Tibial artery (tissue), 4 donors: ENCODE measurements around the gene RAPGEF6.

Experiments
- DNase-seq, 2 donors: peaks; one replicate each; pipeline ENCODE4 v3.0.0-alpha.2; 2019
- H3K27ac ChIP-seq, 2 donors: fragments of 200-600 bp; sonication (generic) in 1 of 2; 1 replicate in 1 of 2; 2 replicates in 1 of 2; pipeline ENCODE4 v1.5.1; 2018 to 2019; ENCODE audit warnings: mild to moderate bottlenecking in 1 of 2
- H3K27me3 ChIP-seq, 2 donors: fragments of 200-600 bp; sonication (generic) in 1 of 2; one replicate each; pipeline versions ENCODE4 v1.5.1 to v1.6.0; 2016 to 2019
- H3K36me3 ChIP-seq, 3 donors: fragments of 200-600 bp; sonication (generic) in 2 of 3; one replicate each; pipeline ENCODE4 v1.5.1; 2016 to 2019; ENCODE audit warnings: mild to moderate bottlenecking in 2 of 3
- H3K4me1 ChIP-seq, 4 donors: fragments of 200-600 bp; sonication (generic) in 2 of 4; 1 replicate in 3 of 4; 2 replicates in 1 of 4; pipeline ENCODE4 v1.5.1; 2016 to 2019
- H3K4me3 ChIP-seq, 2 donors: fragments of 200-600 bp; sonication (generic) in 1 of 2; 1 replicate in 1 of 2; 2 replicates in 1 of 2; pipeline ENCODE4 v1.5.1; 2018 to 2019; ENCODE audit warnings: mild to moderate bottlenecking in 2 of 2
- H3K9me3 ChIP-seq, 3 donors: fragments of 200-600 bp; sonication (generic) in 1 of 3; one replicate each; pipeline ENCODE4 v1.5.1; 2016 to 2019
- intact Hi-C: fragments of 100-400 bp; cut with DNase I; formaldehyde crosslinking; loops from one replicate; pipeline ENCODE4 v1.15.0; 2023; ENCODE audit warnings: low total_unique reads
- TF ChIP-seq, protein P1 (sequence below), 2 experiments: fragments of 200-600 bp in 1 of 2; fragments of 450-650 bp in 1 of 2; IDR thresholded peaks; one replicate each; pipeline ENCODE4 v1.5.1; 2017 to 2019; ENCODE audit warnings: antibody characterized with exemption in 2 of 2, mild to moderate bottlenecking in 1 of 2, moderate library complexity in 1 of 2

RAPGEF6 gene

DNA sequence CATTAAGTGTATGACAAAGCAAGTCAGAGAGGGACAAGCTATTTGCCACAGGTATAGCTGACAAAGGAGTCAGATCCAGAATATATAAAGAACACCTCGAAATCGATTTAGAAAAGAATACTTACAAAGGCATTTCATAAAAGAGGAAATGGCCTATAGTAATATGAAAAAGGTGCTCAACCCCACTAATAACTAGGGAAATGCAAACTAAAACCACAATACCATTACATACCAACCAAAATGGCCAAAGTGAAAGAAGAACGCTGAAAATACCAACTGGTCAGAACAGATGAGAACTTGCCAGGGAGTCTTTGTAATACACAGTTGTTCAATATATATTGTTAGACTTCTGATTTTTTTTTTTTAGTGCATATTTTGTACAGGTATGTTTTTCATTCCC is 218.3 kb downstream of the RAPGEF6 start:
- intact Hi-C loops = loop anchor here (10.0 kb wide), 2 partner anchors 252 to 1522 kb away; partner anchors contain the start of gene HINT1
- Histone ChIP-seq H3K36me3 (peaks cover 0 to 6% (median 5%) of the 10 kb centered on the region in 3 donors), H3K27ac (no peak overlapping the region), H3K4me1 (no peaks in the 10 kb centered on the region), H3K27me3 (no peaks in the 10 kb centered on the region), H3K9me3 (no peaks in the 10 kb centered on the region), H3K4me3 (no peak overlapping the region)
- TF ChIP-seq, protein P1, sequence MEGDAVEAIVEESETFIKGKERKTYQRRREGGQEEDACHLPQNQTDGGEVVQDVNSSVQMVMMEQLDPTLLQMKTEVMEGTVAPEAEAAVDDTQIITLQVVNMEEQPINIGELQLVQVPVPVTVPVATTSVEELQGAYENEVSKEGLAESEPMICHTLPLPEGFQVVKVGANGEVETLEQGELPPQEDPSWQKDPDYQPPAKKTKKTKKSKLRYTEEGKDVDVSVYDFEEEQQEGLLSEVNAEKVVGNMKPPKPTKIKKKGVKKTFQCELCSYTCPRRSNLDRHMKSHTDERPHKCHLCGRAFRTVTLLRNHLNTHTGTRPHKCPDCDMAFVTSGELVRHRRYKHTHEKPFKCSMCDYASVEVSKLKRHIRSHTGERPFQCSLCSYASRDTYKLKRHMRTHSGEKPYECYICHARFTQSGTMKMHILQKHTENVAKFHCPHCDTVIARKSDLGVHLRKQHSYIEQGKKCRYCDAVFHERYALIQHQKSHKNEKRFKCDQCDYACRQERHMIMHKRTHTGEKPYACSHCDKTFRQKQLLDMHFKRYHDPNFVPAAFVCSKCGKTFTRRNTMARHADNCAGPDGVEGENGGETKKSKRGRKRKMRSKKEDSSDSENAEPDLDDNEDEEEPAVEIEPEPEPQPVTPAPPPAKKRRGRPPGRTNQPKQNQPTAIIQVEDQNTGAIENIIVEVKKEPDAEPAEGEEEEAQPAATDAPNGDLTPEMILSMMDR (IDR thresholded peaks at IDR 0.05) = no peak
- no peak for DNase-seq

DNA sequence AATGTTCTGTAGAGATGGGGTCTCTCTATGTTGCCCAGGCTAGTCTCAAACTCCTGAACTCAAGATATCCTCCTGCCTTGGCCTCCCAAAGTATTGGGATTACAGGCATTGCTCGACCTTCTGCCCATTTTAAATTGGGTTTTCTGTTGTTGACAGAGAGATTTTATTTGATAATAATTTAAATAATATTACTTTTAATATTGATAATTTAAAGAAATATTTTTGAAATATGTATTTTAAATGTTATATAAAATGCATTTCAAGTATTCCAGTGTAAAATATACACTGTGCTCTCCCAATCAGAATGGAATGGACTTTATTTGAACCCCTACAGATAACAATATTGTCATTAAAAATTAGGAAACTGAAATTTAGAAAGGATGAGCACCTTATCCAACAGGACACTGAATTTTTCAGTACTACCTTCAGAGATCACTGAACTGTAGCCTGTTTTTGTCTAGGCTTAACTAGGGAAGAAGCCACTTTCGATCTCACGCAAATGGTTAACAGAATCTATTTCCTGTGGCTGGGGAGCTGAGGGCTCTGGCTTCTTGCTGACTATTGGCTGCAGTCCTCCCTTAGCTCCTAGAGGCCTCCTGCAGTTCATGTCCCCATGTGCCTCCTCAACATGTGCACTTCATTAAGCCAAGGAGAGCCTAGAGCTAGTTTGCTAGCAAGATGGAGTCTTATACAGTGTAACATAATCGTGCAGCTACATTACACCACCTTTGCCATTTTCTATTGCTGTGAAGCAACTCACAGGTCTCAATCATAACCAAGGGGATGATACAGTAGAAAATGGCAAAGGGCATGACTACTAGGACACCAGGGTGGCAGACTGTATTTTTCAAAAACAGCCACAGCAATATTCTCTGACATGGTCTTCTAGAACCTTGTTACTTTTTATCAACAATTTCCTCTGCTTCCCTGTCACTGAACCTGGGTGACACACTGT is 221.1 kb downstream of the RAPGEF6 start:
- Histone ChIP-seq H3K36me3 (peaks cover 0 to 5% (median 0%) of the 10 kb centered on the region in 3 donors), H3K27me3 (no peaks in the 10 kb centered on the region), H3K4me3 (no peak overlapping the region), H3K27ac (no peak overlapping the region), H3K4me1 (no peaks in the 10 kb centered on the region), H3K9me3 (no peaks in the 10 kb centered on the region)
- no peak for DNase-seq
- TF ChIP-seq, protein P1 (IDR thresholded peaks at IDR 0.05) = no peak
- intact Hi-C loops = loop anchor here (10.0 kb wide), 2 partner anchors 249 to 1519 kb away; partner anchors contain the start of gene HINT1

DNA sequence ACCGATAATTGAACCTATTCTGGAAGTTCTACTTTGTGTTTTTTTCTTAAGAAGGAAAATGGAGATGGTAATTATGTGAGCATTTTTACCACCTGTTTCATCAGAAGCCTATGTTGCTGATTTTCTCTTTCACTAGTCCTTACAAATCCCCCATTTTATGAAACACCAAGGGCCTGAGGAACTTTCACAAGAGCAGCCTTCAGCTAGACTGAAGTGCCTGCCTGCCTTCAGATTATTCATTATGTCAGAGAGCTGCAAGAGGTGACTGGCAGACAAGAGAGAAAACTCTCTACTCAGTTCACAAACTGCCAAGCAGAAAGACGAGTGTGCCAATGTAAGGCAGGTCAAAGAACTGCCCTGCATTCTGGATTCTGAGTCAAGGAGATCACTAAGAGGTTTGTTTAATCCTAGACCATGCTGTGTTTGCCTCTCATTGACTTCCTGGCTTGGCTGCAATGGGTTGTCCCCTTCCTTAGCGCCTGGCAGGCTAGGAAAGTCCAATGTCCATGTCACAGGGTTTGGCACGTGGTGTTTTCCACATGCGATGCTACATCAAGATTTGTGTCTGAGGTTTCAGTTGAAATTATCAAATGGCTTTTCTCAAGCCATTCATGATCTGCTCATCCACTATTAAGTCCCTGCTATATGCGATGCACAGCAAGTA is 227.9 kb downstream of the RAPGEF6 start:
- H3K4me3 ChIP-seq = no peak overlapping the region

DNA sequence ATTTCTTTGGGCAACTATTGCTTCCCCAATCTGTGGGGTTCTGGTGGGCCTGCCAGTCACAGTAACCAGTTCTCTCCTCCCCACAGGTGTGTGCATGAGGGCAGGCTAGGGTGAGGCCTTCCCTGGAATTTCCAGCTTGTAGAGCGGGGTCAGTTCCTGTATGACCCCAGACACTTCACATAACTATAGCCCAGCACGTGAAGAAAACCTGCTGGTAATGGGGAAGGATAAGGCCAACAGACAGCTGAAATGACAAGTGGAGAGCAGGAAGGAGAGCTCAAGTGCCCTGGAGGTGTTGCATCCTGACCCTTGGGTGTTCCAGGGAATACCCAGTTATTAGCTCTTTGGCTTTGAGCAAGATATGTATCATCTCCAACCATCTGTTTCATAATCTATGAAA is 229.0 kb downstream of the RAPGEF6 start:
- Histone ChIP-seq H3K27ac (no peak overlapping the region), H3K27me3 (no peaks in the 10 kb centered on the region), H3K4me3 (no peak overlapping the region), H3K9me3 (peaks cover 0 to 4% (median 3%) of the 10 kb centered on the region in 3 donors), H3K4me1 (no peaks in the 10 kb centered on the region), H3K36me3 (peaks cover 32 to 48% (median 43%) of the 10 kb centered on the region in 3 donors)
- TF ChIP-seq, protein P1 (IDR thresholded peaks at IDR 0.05) = no peak
- intact Hi-C loops = no loop called here
- no peak for DNase-seq

More for the DNA sequence above, 227.9 kb downstream of the RAPGEF6 start:
- no peak for DNase-seq
- intact Hi-C loops = no loop called here
- TF ChIP-seq, protein P1 (IDR thresholded peaks at IDR 0.05) = no peak
- Histone ChIP-seq H3K4me1 (no peaks in the 10 kb centered on the region), H3K36me3 (peaks cover 32 to 48% (median 37%) of the 10 kb centered on the region in 3 donors), H3K27ac (no peak overlapping the region), H3K9me3 (no peaks in the 10 kb centered on the region), H3K27me3 (no peaks in the 10 kb centered on the region)

DNA sequence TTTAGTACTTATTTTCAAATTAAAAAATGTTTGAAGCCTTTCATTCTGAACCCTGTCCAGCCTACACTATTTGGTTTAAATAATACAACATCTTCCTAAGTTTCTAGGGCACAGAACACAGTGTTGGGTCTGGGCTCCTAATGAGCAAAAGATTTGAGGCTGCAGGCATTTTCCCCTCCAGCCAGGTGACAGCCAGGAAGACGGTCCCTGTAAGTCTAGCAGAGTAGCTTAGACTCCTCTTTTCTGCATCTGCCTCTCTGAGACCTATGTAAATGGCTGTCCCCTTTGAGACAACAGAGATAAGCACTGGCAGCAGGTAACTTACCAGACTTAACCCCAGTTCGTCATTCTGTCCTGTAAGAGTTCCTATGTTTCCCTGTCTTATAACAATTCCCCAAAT is 229.4 kb downstream of the RAPGEF6 start:
- no peak overlapping the region for H3K27ac ChIP-seq
- TF ChIP-seq, protein P1 (IDR thresholded peaks at IDR 0.05) = no peak
- no peaks in the 10 kb centered on the region for H3K4me1 ChIP-seq
- H3K9me3 ChIP-seq = peaks cover 0 to 4% (median 3%) of the 10 kb centered on the region in 3 donors
- no peaks in the 10 kb centered on the region for H3K27me3 ChIP-seq
- intact Hi-C loops = no loop called here
- no peak overlapping the region for H3K4me3 ChIP-seq
- no peak for DNase-seq
- peaks cover 32 to 48% (median 46%) of the 10 kb centered on the region in 3 donors for H3K36me3 ChIP-seq
